HepG2 (cell line): ENCODE data around the gene NEURL2. TPM values are rescaled to one million over a fixed set of nuclear protein-coding genes. Genes with fewer than 3 reads are reported as not detected.

Experiments used
- HMGXB4 ChIP-seq, 2 experiments: sonication (generic) in 1 of 2; formaldehyde crosslinking in 1 of 2; IDR thresholded peaks; 2 replicates each; pipeline versions ENCODE4 v1.4.0 to v1.6.1; 2018 to 2020; ENCODE audit warnings: missing genetic modification reagents in 2 of 2, borderline replicate concordance in 1 of 2, low read depth in 1 of 2, mild to moderate bottlenecking in 1 of 2, missing biosample characterization in 1 of 2
- KDM2A ChIP-seq: sonication (generic); formaldehyde crosslinking; IDR thresholded peaks from 2 replicates; pipeline ENCODE4 v1.4.0; 2020; ENCODE audit warnings: low read depth, missing genetic modification reagents, borderline replicate concordance
- NFE2L1 ChIP-seq: sonication (generic); formaldehyde crosslinking; IDR thresholded peaks from 2 replicates; pipeline ENCODE4 v1.4.0; 2020; ENCODE audit warnings: missing genetic modification reagents, mild to moderate bottlenecking, borderline replicate concordance
- RXRB ChIP-seq: IDR thresholded peaks from 2 replicates; pipeline ENCODE4 v1.6.1; 2016; ENCODE audit warnings: borderline replicate concordance, missing genetic modification reagents, missing compliant biosample characterization
- ZFYVE20 ChIP-seq: sonication (generic); formaldehyde crosslinking; IDR thresholded peaks from 2 replicates; pipeline ENCODE4 v1.8.0; 2023; ENCODE audit warnings: low read depth, mild to moderate bottlenecking, moderate library complexity, missing genetic modification reagents, borderline replicate concordance
- polyA plus RNA-seq, 8 experiments: library from polyadenylated mRNA; depleted of rRNA in 3 of 8; stranded (reverse) in 7 of 8; unstranded in 1 of 8; fragments of >200 nt; fragmentation: Illumina TruSeq in 4 of 8; extraction: Trizol in 4 of 8; gene quantifications; 2 replicates each; pipeline versions ENCODE4 v1.2.1 to v1.2.3, GENCODE V29; 2011 to 2016; ENCODE audit warnings: low read depth in 4 of 8, missing spikeins in 1 of 8, mixed read lengths in 1 of 8; ENCODE audit not compliant: insufficient read depth in 1 of 8
- total RNA-seq, 5 experiments: library from RNA; depleted of rRNA; stranded (reverse); fragments of >200 nt; fragmentation: Illumina TruSeq; extraction: Trizol; gene quantifications; 2 replicates each; pipeline ENCODE4 v1.2.3, GENCODE V29; 2016; ENCODE audit warnings: low read depth in 1 of 5
- TF ChIP-seq, protein P1 (sequence below): sonication (generic); formaldehyde crosslinking; IDR thresholded peaks from 2 replicates; pipeline ENCODE4 v1.4.0; 2020; ENCODE audit warnings: missing genetic modification reagents
- TF ChIP-seq, protein P2 (sequence below): IDR thresholded peaks from 2 replicates; pipeline ENCODE4 v1.6.1; 2018; ENCODE audit warnings: missing genetic modification reagents
- TF ChIP-seq, protein P3 (sequence below): sonication (generic); formaldehyde crosslinking; IDR thresholded peaks from 2 replicates; pipeline ENCODE4 v1.5.1; 2020; ENCODE audit warnings: mild to moderate bottlenecking, missing genetic modification reagents, moderate library complexity
- TF ChIP-seq, protein P4 (sequence below), 2 experiments: sonication (generic) in 1 of 2; formaldehyde crosslinking in 1 of 2; IDR thresholded peaks; 2 replicates each; pipeline versions ENCODE4 v1.6.1 to v1.9.0; 2014 to 2022; ENCODE audit warnings: antibody characterized with exemption in 1 of 2, borderline replicate concordance in 1 of 2, inconsistent platforms in 1 of 2, low read depth in 1 of 2, missing genetic modification reagents in 1 of 2

Gene NEURL2
- total and polyA plus RNA-seq, 2 of the 13 experiments (the other 11 are each of a cell fraction or from before 2014, with no cell fraction given), result 7.2 to 9.7 TPM

- TF ChIP-seq, protein P1, sequence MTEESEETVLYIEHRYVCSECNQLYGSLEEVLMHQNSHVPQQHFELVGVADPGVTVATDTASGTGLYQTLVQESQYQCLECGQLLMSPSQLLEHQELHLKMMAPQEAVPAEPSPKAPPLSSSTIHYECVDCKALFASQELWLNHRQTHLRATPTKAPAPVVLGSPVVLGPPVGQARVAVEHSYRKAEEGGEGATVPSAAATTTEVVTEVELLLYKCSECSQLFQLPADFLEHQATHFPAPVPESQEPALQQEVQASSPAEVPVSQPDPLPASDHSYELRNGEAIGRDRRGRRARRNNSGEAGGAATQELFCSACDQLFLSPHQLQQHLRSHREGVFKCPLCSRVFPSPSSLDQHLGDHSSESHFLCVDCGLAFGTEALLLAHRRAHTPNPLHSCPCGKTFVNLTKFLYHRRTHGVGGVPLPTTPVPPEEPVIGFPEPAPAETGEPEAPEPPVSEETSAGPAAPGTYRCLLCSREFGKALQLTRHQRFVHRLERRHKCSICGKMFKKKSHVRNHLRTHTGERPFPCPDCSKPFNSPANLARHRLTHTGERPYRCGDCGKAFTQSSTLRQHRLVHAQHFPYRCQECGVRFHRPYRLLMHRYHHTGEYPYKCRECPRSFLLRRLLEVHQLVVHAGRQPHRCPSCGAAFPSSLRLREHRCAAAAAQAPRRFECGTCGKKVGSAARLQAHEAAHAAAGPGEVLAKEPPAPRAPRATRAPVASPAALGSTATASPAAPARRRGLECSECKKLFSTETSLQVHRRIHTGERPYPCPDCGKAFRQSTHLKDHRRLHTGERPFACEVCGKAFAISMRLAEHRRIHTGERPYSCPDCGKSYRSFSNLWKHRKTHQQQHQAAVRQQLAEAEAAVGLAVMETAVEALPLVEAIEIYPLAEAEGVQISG (CRISPR knock-in tag), result peak; percentile 93
- peak; percentile 96 to 99 for TF ChIP-seq HMGXB4 (CRISPR knock-in tag; IDR thresholded peaks at IDR 0.05; ENCODE audit: borderline replicate concordance in 1 of 2, low read depth in 1 of 2)
- TF ChIP-seq RXRB (CRISPR knock-in tag), result peak; percentile 84
- TF ChIP-seq, protein P2, sequence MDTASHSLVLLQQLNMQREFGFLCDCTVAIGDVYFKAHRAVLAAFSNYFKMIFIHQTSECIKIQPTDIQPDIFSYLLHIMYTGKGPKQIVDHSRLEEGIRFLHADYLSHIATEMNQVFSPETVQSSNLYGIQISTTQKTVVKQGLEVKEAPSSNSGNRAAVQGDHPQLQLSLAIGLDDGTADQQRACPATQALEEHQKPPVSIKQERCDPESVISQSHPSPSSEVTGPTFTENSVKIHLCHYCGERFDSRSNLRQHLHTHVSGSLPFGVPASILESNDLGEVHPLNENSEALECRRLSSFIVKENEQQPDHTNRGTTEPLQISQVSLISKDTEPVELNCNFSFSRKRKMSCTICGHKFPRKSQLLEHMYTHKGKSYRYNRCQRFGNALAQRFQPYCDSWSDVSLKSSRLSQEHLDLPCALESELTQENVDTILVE (CRISPR knock-in tag), result peak; percentile 87
- TF ChIP-seq KDM2A (CRISPR knock-in tag), result peak; percentile 89
- TF ChIP-seq ZFYVE20 (CRISPR knock-in tag), result peak; percentile 65; the same call in 1 of the 2 replicates
- TF ChIP-seq, protein P3, sequence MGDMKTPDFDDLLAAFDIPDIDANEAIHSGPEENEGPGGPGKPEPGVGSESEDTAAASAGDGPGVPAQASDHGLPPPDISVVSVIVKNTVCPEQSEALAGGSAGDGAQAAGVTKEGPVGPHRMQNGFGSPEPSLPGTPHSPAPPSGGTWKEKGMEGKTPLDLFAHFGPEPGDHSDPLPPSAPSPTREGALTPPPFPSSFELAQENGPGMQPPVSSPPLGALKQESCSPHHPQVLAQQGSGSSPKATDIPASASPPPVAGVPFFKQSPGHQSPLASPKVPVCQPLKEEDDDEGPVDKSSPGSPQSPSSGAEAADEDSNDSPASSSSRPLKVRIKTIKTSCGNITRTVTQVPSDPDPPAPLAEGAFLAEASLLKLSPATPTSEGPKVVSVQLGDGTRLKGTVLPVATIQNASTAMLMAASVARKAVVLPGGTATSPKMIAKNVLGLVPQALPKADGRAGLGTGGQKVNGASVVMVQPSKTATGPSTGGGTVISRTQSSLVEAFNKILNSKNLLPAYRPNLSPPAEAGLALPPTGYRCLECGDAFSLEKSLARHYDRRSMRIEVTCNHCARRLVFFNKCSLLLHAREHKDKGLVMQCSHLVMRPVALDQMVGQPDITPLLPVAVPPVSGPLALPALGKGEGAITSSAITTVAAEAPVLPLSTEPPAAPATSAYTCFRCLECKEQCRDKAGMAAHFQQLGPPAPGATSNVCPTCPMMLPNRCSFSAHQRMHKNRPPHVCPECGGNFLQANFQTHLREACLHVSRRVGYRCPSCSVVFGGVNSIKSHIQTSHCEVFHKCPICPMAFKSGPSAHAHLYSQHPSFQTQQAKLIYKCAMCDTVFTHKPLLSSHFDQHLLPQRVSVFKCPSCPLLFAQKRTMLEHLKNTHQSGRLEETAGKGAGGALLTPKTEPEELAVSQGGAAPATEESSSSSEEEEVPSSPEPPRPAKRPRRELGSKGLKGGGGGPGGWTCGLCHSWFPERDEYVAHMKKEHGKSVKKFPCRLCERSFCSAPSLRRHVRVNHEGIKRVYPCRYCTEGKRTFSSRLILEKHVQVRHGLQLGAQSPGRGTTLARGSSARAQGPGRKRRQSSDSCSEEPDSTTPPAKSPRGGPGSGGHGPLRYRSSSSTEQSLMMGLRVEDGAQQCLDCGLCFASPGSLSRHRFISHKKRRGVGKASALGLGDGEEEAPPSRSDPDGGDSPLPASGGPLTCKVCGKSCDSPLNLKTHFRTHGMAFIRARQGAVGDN (CRISPR knock-in tag), result peak; percentile 88
- TF ChIP-seq, protein P4, sequence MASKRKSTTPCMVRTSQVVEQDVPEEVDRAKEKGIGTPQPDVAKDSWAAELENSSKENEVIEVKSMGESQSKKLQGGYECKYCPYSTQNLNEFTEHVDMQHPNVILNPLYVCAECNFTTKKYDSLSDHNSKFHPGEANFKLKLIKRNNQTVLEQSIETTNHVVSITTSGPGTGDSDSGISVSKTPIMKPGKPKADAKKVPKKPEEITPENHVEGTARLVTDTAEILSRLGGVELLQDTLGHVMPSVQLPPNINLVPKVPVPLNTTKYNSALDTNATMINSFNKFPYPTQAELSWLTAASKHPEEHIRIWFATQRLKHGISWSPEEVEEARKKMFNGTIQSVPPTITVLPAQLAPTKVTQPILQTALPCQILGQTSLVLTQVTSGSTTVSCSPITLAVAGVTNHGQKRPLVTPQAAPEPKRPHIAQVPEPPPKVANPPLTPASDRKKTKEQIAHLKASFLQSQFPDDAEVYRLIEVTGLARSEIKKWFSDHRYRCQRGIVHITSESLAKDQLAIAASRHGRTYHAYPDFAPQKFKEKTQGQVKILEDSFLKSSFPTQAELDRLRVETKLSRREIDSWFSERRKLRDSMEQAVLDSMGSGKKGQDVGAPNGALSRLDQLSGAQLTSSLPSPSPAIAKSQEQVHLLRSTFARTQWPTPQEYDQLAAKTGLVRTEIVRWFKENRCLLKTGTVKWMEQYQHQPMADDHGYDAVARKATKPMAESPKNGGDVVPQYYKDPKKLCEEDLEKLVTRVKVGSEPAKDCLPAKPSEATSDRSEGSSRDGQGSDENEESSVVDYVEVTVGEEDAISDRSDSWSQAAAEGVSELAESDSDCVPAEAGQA (IDR thresholded peaks at IDR 0.05; ENCODE audit: low read depth), result no peak
- TF ChIP-seq, protein P4 (CRISPR knock-in tag; IDR thresholded peaks at IDR 0.05; ENCODE audit: borderline replicate concordance), result no peak
- 0 out of 2 replicates have a peak, but pooled peaks have one; percentile 17 for TF ChIP-seq NFE2L1
These were observed 677 bp downstream of the NEURL2 start (continued) for GRCh38 chr20:45890077-45890984.
